OCI-LY1 (cell line): ENCODE results near the gene TUBG2.

ENCODE experiments used
- H2AFZ ChIP-seq: fragments of 200-600 bp; sonication (generic), shearing (Covaris generic); 2 replicates; pipeline ENCODE4 v1.6.0; 2014; ENCODE audit warnings: antibody characterized with exemption, mild to moderate bottlenecking, low read length
- H3F3A ChIP-seq: fragments of 200-600 bp; sonication (generic), shearing (Covaris generic); 2 replicates; pipeline ENCODE4 v1.6.0; 2014; ENCODE audit warnings: mild to moderate bottlenecking, antibody characterized with exemption, low read length, moderate library complexity; ENCODE audit not compliant: insufficient read depth
- H3K27ac ChIP-seq: fragments of 200-600 bp; sonication (generic); 2 replicates; pipeline ENCODE4 v1.5.1; 2014; ENCODE audit warnings: low read length, mixed run types, mild to moderate bottlenecking, low read depth; ENCODE audit not compliant: poor library complexity, severe bottlenecking
- H3K27me3 ChIP-seq: fragments of 200-600 bp; sonication (generic); 2 replicates; pipeline ENCODE4 v1.6.0; 2014; ENCODE audit warnings: antibody characterized with exemption, mild to moderate bottlenecking, low read length, moderate library complexity; ENCODE audit not compliant: insufficient read depth
- H3K36me3 ChIP-seq: fragments of 200-600 bp; sonication (generic); 2 replicates; pipeline ENCODE4 v1.6.1; 2014; ENCODE audit warnings: mild to moderate bottlenecking, antibody characterized with exemption, low read length, moderate library complexity, mixed read lengths; ENCODE audit not compliant: insufficient read depth
- H3K4me1 ChIP-seq: fragments of 200-600 bp; sonication (generic); 2 replicates; pipeline ENCODE4 v1.5.1; 2014; ENCODE audit warnings: mild to moderate bottlenecking, low read length, moderate library complexity; ENCODE audit not compliant: insufficient read depth, severe bottlenecking
- H3K4me2 ChIP-seq: fragments of 200-600 bp; sonication (generic), shearing (Covaris generic); 2 replicates; pipeline ENCODE4 v1.6.1; 2014; ENCODE audit warnings: low read length
- H3K4me3 ChIP-seq: fragments of 200-600 bp; sonication (generic); 2 replicates; pipeline ENCODE4 v1.5.1; 2014; ENCODE audit warnings: low read length, low read depth, mild to moderate bottlenecking, mixed read lengths; ENCODE audit not compliant: poor library complexity, severe bottlenecking
- H3K79me2 ChIP-seq: fragments of 200-600 bp; shearing (Covaris generic); 2 replicates; pipeline ENCODE4 v1.6.1; 2016; ENCODE audit warnings: mixed run types, low read length, mixed read lengths; ENCODE audit not compliant: insufficient read depth
- H3K9ac ChIP-seq: fragments of 200-600 bp; sonication (generic), shearing (Covaris generic); 2 replicates; pipeline ENCODE4 v1.6.1; 2014; ENCODE audit warnings: mild to moderate bottlenecking, low read length, mixed read lengths
- H3K9me2 ChIP-seq: fragments of 200-600 bp; sonication (generic), shearing (Covaris generic); 2 replicates; pipeline ENCODE4 v1.6.1; 2014; ENCODE audit warnings: low read depth, mild to moderate bottlenecking, low read length, mixed read lengths
- H3K9me3 ChIP-seq: fragments of 200-600 bp; shearing (Covaris generic); 2 replicates; pipeline ENCODE4 v1.6.1; 2014; ENCODE audit warnings: low read length, mixed read lengths
- H4K20me1 ChIP-seq: fragments of 200-600 bp; sonication (generic), shearing (Covaris generic); 2 replicates; pipeline ENCODE4 v1.6.0; 2016; ENCODE audit warnings: mild to moderate bottlenecking, low read length; ENCODE audit not compliant: insufficient read depth
- EZH2 ChIP-seq: fragments of 200-600 bp; sonication (generic), shearing (Covaris generic); IDR thresholded peaks from 2 replicates; pipeline ENCODE4 v1.8.0; 2017; ENCODE audit warnings: borderline replicate concordance, mixed run types, mild to moderate bottlenecking, antibody characterized with exemption, low read length, moderate library complexity, mixed read lengths
- TF ChIP-seq, protein P1 (sequence below): fragments of 200-600 bp; sonication (generic), shearing (Covaris generic); IDR thresholded peaks from 2 replicates; pipeline ENCODE4 v1.5.1; 2017; ENCODE audit warnings: mild to moderate bottlenecking, antibody characterized with exemption, low read length, moderate library complexity, mixed read lengths

The TUBG2 gene

DNA sequence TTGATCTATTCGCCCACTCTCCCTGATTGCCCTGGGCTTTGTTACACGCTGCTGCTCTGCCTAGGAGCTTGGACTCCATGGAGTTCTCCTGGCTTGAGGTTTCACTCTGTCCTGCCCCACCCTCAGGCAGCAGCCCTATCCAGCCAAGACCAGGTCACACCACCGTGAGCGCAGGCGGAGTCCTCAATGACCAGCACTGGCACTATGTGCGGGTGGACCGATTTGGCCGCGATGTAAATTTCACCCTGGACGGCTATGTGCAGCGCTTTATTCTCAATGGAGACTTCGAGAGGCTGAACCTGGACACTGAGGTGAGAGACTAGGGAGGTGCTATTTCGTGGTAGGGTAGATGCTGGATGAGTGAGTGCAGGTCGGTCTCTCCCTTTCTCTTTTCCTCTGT lies 26.7 kb downstream of the TUBG2 start:
- no peaks in the 10 kb centered on the region for H3K36me3 ChIP-seq
- no peak overlapping the region for H3K4me2 ChIP-seq
- no peak overlapping the region for H3K27ac ChIP-seq
- no peaks in the 10 kb centered on the region for H3K9me3 ChIP-seq
- TF ChIP-seq, protein P1, sequence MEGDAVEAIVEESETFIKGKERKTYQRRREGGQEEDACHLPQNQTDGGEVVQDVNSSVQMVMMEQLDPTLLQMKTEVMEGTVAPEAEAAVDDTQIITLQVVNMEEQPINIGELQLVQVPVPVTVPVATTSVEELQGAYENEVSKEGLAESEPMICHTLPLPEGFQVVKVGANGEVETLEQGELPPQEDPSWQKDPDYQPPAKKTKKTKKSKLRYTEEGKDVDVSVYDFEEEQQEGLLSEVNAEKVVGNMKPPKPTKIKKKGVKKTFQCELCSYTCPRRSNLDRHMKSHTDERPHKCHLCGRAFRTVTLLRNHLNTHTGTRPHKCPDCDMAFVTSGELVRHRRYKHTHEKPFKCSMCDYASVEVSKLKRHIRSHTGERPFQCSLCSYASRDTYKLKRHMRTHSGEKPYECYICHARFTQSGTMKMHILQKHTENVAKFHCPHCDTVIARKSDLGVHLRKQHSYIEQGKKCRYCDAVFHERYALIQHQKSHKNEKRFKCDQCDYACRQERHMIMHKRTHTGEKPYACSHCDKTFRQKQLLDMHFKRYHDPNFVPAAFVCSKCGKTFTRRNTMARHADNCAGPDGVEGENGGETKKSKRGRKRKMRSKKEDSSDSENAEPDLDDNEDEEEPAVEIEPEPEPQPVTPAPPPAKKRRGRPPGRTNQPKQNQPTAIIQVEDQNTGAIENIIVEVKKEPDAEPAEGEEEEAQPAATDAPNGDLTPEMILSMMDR, result no peak
- no peak overlapping the region for H3K4me3 ChIP-seq
- no peaks in the 10 kb centered on the region for H3K27me3 ChIP-seq
- no peaks in the 10 kb centered on the region for H3F3A ChIP-seq
- H3K9ac ChIP-seq, result no peak overlapping the region
- H3K4me1 ChIP-seq, result peaks cover 13% of the 10 kb centered on the region
- no peak overlapping the region for H2AFZ ChIP-seq
- H3K9me2 ChIP-seq, result no peaks in the 10 kb centered on the region
- H4K20me1 ChIP-seq, result no peaks in the 10 kb centered on the region
- no peaks in the 10 kb centered on the region for H3K79me2 ChIP-seq

DNA sequence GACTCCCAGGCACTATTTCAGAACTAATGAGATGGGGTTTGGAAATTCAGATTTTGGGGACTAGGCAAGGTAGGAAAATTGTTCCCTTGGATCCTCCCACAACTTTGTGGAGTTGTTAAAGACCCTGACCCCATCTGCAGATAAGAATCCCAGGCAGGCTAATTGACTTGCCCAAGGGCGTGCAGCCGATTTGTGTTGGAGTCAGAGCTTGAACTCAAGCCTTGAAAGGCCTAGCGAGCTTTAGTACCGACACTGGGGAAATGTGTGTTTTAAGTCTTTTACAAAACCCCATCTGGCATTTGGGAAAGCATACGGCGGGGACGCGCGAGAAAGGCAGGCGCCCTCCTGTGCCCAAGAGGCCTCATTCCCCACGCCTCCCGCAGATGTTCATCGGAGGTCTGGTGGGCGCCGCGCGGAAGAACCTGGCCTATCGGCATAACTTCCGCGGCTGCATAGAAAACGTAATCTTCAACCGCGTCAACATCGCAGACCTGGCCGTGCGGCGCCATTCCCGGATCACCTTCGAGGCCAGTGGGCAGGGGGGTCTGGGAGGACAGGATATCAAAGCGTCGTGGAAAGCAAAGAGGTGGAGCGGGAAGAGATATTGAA lies 27.5 kb downstream of the TUBG2 start:
- H3K4me2 ChIP-seq, result no peak overlapping the region
- no peaks in the 10 kb centered on the region for H3K36me3 ChIP-seq
- no peaks in the 10 kb centered on the region for H4K20me1 ChIP-seq
- no peaks in the 10 kb centered on the region for H3K9me2 ChIP-seq
- H3K4me3 ChIP-seq, result no peak overlapping the region
- no peak overlapping the region for H3K27ac ChIP-seq
- no peaks in the 10 kb centered on the region for H3K9me3 ChIP-seq
- TF ChIP-seq, protein P1, result no peak
- no peak for TF ChIP-seq EZH2
- H3K27me3 ChIP-seq, result no peaks in the 10 kb centered on the region
- no peaks in the 10 kb centered on the region for H3K79me2 ChIP-seq
- no peak overlapping the region for H3K9ac ChIP-seq
- H3F3A ChIP-seq, result no peaks in the 10 kb centered on the region
- H3K4me1 ChIP-seq, result peaks cover 8% of the 10 kb centered on the region
- no peak overlapping the region for H2AFZ ChIP-seq

DNA sequence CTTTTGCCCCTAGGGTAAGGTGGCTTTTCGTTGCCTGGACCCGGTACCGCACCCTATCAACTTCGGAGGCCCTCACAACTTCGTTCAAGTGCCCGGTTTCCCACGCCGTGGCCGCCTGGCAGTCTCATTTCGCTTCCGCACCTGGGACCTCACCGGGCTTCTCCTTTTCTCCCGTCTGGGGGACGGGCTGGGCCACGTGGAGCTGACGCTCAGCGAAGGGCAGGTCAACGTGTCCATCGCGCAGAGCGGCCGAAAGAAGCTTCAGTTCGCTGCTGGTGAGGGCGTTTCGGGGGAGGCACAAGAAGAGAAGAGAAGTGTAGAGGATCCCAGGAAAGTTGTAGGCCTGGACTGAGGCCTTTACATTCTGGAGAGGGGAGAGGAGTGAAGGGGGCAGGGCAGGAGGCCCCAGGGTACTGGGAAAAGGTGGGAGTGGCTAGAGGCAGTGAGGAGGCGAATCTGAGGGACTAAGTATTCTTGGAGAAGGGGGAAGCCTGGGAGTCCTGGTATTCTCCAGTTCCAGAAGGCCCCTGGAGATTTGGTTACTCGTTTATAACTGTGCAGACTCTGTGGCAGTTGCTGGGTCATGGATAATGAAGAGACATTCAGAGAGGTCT lies 28.7 kb downstream of the TUBG2 start:
- no peak for TF ChIP-seq EZH2
- TF ChIP-seq, protein P1, result no peak
- Histone ChIP-seq H3K9me2 (no peaks in the 10 kb centered on the region), H3K4me2 (no peak overlapping the region), H3F3A (no peaks in the 10 kb centered on the region), H4K20me1 (no peaks in the 10 kb centered on the region), H3K36me3 (no peaks in the 10 kb centered on the region), H3K79me2 (no peaks in the 10 kb centered on the region), H3K9ac (no peak overlapping the region), H3K27me3 (no peaks in the 10 kb centered on the region), H3K27ac (no peak overlapping the region), H3K9me3 (no peaks in the 10 kb centered on the region), H3K4me1 (no peaks in the 10 kb centered on the region), H3K4me3 (no peak overlapping the region), H2AFZ (no peak overlapping the region)
